WTC11 (cell line): Measurements from ENCODE around the gene ASIC5. TPM values are rescaled to one million over a fixed set of nuclear protein-coding genes. Genes with fewer than 3 reads are reported as not detected.

Source experiments
- ATAC-seq: fragments of 200-7000 bp; cut with Tn5 transposase; 2 replicates; pipeline ENCODE4 v1.10.0; 2021; ENCODE audit warnings: mild to moderate bottlenecking, moderate library complexity
- CTCF ChIA-PET: fragments of 300-600 bp; sonication (Branson Sonifier 250); formaldehyde crosslinking; loops from one replicate; lab custom pipeline; 2021; ENCODE audit warnings: antibody characterized with exemption; lab: Charles Lee
- POLR2A ChIA-PET: fragments of 350-600 bp; sonication (Branson Sonifier 250); formaldehyde crosslinking; loops from one replicate; lab custom pipeline; 2021; ENCODE audit warnings: antibody characterized with exemption; lab: Charles Lee
- DNase-seq: peaks from one replicate; pipeline ENCODE4 v3.0.0; 2021; ENCODE audit warnings: low spot score
- H3K27ac Mint-ChIP-seq: 2 replicates; pipeline ENCODE4 v1.8.0; 2021; ENCODE audit warnings: mixed read lengths
- H3K27me3 Mint-ChIP-seq: 2 replicates; pipeline ENCODE4 v1.8.0; 2021; ENCODE audit warnings: low read depth, mild to moderate bottlenecking, moderate library complexity, mixed read lengths
- H3K36me3 Mint-ChIP-seq: 2 replicates; pipeline ENCODE4 v1.8.0; 2021; ENCODE audit warnings: mixed read lengths
- H3K4me1 Mint-ChIP-seq: 2 replicates; pipeline ENCODE4 v1.8.0; 2022; ENCODE audit warnings: mixed read lengths
- H3K4me3 Mint-ChIP-seq: 2 replicates; pipeline ENCODE4 v1.8.0; 2021; ENCODE audit warnings: mild to moderate bottlenecking, moderate library complexity, mixed read lengths
- H3K9me3 Mint-ChIP-seq: 2 replicates; pipeline ENCODE4 v1.8.0; 2021; ENCODE audit warnings: mixed read lengths
- AFF4 ChIP-seq: sonication (generic); formaldehyde crosslinking; IDR thresholded peaks from 2 replicates; pipeline ENCODE4 v1.8.1; 2023; ENCODE audit warnings: mild to moderate bottlenecking, missing genetic modification reagents, borderline replicate concordance
- ATF2 ChIP-seq: sonication (generic); formaldehyde crosslinking; IDR thresholded peaks from 2 replicates; pipeline ENCODE4 v1.8.1; 2022; ENCODE audit warnings: low read depth, missing genetic modification reagents, borderline replicate concordance
- ESRRA ChIP-seq: sonication (generic); formaldehyde crosslinking; IDR thresholded peaks from 2 replicates; pipeline ENCODE4 v1.8.1; 2022; ENCODE audit warnings: mild to moderate bottlenecking, missing genetic modification reagents, borderline replicate concordance
- HMGA2 ChIP-seq: fragments of 250-450 bp; sonication (Bioruptor Pico); IDR thresholded peaks from 2 replicates; pipeline ENCODE4 v1.4.0; 2021; ENCODE audit warnings: mild to moderate bottlenecking, moderate library complexity
- IRF1 ChIP-seq: sonication (generic); formaldehyde crosslinking; IDR thresholded peaks from 2 replicates; pipeline ENCODE4 v1.8.0; 2023; ENCODE audit warnings: missing genetic modification reagents
- MAX ChIP-seq: sonication (generic); formaldehyde crosslinking; IDR thresholded peaks from 2 replicates; pipeline ENCODE4 v1.8.0; 2022; ENCODE audit warnings: mild to moderate bottlenecking, missing genetic modification reagents
- PRDM15 ChIP-seq: sonication (generic); formaldehyde crosslinking; IDR thresholded peaks from 2 replicates; pipeline ENCODE4 v1.8.0; 2022; ENCODE audit warnings: missing genetic modification reagents
- SMAD3 ChIP-seq: sonication (generic); formaldehyde crosslinking; IDR thresholded peaks from 2 replicates; pipeline ENCODE4 v1.8.0; 2022; ENCODE audit warnings: missing genetic modification reagents, mild to moderate bottlenecking, borderline replicate concordance
- STAT6 ChIP-seq: sonication (generic); formaldehyde crosslinking; conservative IDR thresholded peaks from 2 replicates; pipeline ENCODE4 v1.8.1; 2023; ENCODE audit warnings: mild to moderate bottlenecking, low read depth, missing genetic modification reagents, moderate library complexity
- ZNF121 ChIP-seq: sonication (generic); formaldehyde crosslinking; IDR thresholded peaks from 2 replicates; pipeline ENCODE4 v1.8.0; 2023; ENCODE audit warnings: missing genetic modification reagents
- ZNF263 ChIP-seq: sonication (generic); formaldehyde crosslinking; IDR thresholded peaks from 2 replicates; pipeline ENCODE4 v1.8.1; 2022; ENCODE audit warnings: low read depth, mild to moderate bottlenecking, moderate library complexity, missing genetic modification reagents
- ZNF281 ChIP-seq: sonication (generic); formaldehyde crosslinking; IDR thresholded peaks from 2 replicates; pipeline ENCODE4 v1.8.0; 2023; ENCODE audit warnings: mild to moderate bottlenecking, missing genetic modification reagents
- total RNA-seq: library from RNA; stranded (reverse); gene quantifications from 3 replicates; pipeline ENCODE4 v1.2.3, GENCODE V29; 2021

The ASIC5 gene
- total RNA-seq, 1 experiment from 2014 or later: not detected

- no peak for TF ChIP-seq ZNF281 (CRISPR knock-in tag)
Measured at GRCh38 chr4:155842080-155842479, 24.0 kb downstream of the ASIC5 start (continued).

- no peaks in the 10 kb centered on the region for H3K27me3 Mint-ChIP-seq
- H3K27ac Mint-ChIP-seq: no peak overlapping the region
- no peak for DNase-seq
- ChIA-PET POLR2A (no interaction called here), CTCF (no interaction called here)
- peaks cover 7% of the 10 kb centered on the region for H3K4me1 Mint-ChIP-seq
- H3K4me3 Mint-ChIP-seq: no peak overlapping the region
- ATAC-seq: no peak
- H3K36me3 Mint-ChIP-seq: no peaks in the 10 kb centered on the region
- no peaks in the 10 kb centered on the region for H3K9me3 Mint-ChIP-seq
- TF ChIP-seq IRF1: no peak
- no peak for TF ChIP-seq HMGA2 (CRISPR knock-in tag)
Measured at GRCh38 chr4:155837203-155837796, 28.8 kb downstream of the ASIC5 start.

- CTCF ChIA-PET: no interaction called here
- DNase-seq: no peak
- Mint-ChIP-seq H3K9me3 (no peaks in the 10 kb centered on the region), H3K4me1 (peaks cover 4% of the 10 kb centered on the region; the same call in 1 of the 2 replicates), H3K36me3 (no peaks in the 10 kb centered on the region), H3K27me3 (no peaks in the 10 kb centered on the region), H3K4me3 (no peak overlapping the region), H3K27ac (no peak overlapping the region)
- no peak for ATAC-seq
- TF ChIP-seq ZNF263 (CRISPR knock-in tag) (no peak), MAX (no peak), STAT6 (CRISPR knock-in tag) (no peak), ATF2 (no peak), AFF4 (CRISPR knock-in tag) (no peak), SMAD3 (CRISPR knock-in tag) (no peak), ZNF281 (CRISPR knock-in tag) (no peak), ZNF121 (CRISPR knock-in tag) (no peak), PRDM15 (CRISPR knock-in tag) (no peak), ESRRA (no peak)
- TF ChIP-seq, all 79 proteins: peak for 0
- POLR2A ChIA-PET: no interaction called here
Measured at GRCh38 chr4:155832664-155833063, 33.4 kb downstream of the ASIC5 start.
